Ureter (tissue), 1 donor: ENCODE measurements around the gene SDE2. TPM values are rescaled to one million over a fixed set of nuclear protein-coding genes. Genes with fewer than 3 reads are reported as not detected.
"Not testable (repeated sequence)": the region's sequence is repeated elsewhere in the genome, so short reads cannot be mapped to it uniquely, and the experiment has no call there.

ENCODE experiments used
- DNase-seq: peaks from one replicate; pipeline ENCODE4 v3.0.0-alpha.2; 2020; ENCODE audit warnings: low spot score
- total RNA-seq: library from RNA; stranded (reverse); gene quantifications from one replicate; pipeline ENCODE4 v1.2.4, GENCODE V29; 2023
- donor health status: DM: yes; HTN: yes; CAD: no.

The SDE2 gene
- total RNA-seq, 1 donor from 2014 or later, result 17.8 TPM

DNA sequence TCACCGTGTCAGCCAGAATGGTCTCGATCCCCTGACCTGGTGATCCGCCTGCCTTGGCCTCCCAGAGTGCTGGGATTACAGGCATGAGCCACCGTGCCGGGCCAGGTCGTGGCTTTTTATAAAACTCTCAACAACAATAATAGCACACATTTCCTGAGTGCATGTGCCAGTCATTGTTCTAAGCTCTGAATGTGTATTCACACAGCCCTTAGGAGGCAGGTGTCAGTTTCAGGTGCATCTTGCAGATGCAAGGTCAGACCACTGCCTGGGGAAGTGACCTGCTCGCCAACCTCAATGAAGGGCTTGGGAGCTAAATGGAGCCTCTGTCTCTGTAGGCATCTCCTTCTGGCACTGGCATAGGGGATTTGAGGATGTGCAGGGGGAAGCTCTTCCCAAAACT is 56.6 kb downstream of the SDE2 start:
- DNase-seq, result no peak

DNA sequence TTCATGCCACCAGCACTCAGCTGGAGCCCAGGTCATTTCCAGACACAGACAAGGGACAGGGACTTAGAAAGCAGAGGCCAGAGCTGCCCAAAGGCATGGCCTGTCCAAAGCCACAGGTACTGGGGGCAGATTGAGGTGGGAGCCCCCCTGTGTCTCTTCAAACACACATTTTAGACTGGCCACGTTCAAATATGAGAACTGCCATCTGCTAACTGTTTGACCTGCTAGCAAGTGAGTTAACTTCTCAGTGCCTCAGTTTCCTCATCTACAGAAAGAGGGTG is 57.3 kb downstream of the SDE2 start:
- DNase-seq, result no peak

DNA sequence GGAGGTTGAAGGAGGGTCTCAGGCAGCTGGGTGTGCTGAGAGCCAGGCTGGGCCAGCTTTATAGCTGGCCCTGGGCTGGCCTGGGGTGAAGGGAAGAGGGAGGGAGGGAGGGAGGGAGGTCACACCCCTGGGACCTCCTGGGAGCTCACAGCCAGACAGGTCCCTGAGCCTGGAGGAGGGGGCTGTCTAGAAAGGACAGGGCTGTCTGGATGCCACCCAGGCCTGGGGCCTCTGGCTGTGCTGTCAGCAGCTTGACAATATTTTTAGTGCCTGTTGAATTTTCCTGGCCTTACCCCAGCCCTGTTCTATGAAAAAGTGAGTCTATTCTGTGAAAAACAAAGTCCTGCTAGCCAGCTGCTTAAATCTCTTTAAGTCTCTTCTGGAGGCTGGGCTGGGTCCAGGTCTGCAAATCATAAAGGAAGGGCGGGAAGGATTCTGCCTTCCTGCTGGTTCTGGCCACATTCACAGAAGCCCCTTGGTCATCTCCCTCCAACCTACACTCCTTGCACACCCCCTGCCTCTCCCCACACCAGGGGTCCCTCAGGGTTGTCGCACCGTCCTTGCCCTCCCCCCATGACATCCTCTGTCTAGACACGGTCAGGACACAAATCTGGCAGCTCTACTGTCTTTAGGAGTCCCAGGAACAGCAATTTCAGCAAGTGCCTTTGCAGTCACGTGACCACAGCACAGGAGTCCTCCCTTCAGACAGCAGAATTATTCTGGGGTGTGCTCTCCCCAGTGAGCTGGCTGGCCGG is 57.8 kb downstream of the SDE2 start, which contains the start of gene LEFTY2:
Gene LEFTY2, minus strand, starts transcription at position 34 of the 755 bp plus-strand sequence. CDS start 80 bp downstream, outside the sequence.
- DNase-seq, result no peak

DNA sequence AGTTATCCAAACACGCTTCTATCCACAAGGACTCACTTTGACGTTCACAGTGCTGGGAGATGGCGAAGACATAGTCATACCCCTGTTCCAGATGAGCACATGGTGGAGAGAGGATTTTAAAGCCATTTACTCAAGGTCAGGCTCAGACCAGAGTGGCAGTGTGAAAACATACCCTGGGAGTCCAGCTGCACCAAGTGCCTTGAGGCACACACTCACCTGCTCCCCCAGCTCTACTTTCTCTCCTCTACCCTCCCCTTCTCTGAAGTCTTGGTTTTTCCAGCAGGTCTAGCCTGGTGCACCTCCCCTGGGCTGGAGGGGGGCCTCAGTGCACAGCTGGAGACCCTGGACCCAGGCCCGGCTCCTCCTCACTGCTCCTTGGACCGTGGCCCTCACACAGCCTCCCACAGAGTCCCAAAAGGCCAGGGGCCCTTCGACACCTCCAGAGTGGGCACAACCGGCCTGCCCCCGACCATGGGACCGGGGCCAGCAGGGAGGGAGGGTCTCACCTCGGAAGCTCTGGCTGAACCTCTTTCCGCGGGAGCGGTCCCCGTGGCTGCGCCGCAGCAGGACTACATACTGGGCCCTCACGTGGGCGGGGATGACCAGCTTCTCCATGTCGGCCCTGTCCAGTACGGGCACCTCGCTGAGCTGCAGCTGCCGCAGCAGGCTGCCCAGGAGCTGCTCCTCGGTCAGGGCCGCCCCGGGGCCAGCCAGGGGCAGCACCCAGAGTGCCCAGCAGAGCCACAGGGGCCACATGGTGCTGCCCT is 58.6 kb downstream of the SDE2 start:
- DNase-seq, result no peak

DNA sequence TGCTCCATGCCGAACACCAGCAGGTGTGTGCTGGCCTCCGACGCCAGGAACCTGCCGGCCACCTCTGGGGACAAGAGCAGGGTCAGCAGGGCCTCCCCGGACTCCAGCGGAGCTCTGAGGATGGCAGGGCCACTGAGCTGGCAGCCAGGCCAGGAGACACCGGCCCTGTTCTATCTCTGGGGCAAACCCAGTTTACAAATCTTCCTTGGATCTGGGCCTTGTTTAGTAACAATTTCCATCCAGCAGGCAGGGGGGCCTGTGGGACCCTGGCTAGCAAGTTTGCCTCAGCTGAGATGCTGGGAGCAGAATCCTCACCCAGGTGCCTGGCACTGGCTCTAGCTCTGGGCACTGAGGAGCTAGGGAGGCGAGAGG is 59.2 kb downstream of the SDE2 start:
- DNase-seq, result not testable (repeated sequence)

DNA sequence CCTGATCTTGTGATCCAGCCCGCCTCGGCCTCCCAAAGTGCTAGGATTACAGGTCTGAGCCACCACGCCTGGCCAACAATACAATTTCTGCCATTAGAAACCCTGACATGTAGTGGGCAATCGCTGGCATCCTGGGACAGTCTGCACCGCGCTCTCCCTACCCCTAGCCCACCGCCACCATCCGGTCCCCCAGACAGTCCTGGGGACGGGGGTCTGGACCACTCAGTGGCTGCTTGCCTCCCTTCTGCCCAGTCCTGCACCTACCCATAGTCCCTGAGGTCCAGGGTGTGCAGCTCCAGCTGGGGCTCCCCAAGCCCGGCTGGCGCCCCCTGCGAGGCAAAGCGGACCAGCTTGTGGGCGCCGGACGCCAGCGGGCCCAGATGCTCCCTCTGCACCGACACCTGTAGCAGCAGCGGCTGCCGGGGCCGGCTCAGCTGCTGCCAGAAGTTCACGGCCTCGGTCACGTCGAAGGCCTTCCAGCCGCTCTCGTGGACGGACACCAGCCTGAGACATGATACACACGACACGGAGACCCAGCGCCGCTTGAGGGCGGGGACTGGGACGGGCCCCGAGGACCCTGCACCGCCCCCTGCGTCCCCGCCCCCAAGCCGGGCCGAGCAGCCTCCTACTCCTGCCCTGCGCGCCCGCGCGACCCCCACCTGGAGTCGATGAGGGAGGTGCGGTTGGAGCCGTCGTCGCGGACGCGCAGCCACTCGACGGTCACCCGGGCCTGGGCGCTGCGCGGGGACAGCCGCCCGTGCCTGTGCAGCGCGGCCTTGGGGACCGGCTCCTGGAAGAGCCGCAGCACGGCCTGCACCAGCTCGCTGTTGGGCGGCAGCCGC is 59.8 kb downstream of the SDE2 start:
- DNase-seq, result not testable (repeated sequence)

DNA sequence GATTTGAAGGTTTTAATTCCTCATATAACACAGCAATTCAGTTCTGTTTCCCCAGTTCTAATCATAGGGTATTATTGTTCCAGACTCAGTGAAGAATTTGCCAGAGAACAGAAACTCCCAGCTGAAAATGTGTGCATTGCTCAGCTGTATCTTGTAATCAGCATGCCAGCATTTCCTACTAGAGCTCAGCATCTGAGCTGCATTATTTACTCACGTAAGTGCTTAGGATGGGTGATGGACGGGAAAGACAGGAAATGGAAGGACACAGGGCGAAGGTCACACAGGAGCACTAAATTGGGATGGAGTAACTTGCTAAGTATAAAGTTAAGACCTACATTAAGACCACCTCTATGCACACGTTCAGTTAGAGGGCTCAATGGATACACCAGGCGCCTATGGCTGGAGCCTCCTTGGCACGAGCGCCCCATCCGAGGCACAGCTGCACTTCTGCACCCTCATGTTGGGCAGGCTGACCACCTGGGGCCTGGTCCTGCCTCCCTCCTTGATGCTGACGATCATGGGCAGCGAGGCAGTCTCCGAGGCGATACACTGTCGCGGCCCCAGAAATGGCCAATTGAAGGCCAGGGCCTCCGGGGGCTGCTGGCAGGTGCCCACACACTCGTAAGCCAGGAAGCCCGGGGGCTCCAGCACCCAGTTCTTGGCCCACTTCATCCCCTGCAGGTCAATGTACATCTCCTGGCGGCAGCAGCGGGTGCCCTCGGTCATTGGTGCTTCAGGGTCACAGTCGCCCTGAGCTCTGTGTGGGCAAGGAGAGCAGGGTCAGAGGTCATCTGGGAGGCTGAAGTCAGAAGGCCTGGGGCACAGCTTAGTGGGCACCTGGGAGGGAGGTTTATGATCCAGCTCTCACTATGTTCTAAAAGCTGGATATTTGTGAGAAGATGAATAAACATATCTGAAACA is 61.8 kb downstream of the SDE2 start:
- no peak for DNase-seq

DNA sequence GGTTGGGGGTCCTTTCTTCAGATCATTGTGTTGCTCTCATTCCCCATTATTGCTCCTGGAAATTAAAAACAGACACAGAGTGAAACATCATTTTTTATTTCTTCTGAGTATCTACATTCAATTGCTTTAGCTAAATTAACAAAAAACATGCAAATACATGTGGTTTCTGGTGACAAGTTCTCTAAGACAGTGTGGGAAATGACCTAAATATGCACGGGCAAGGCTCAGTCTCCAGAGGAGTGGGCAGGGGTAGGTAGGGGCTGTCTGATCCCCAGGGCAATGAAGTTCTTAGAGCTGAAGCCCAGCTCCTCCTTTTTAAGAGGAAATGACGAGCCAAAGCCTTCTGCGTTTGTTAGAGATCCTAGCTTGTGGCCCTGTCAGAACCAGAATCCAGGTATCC is 62.6 kb downstream of the SDE2 start:
- DNase-seq, result no peak

DNA sequence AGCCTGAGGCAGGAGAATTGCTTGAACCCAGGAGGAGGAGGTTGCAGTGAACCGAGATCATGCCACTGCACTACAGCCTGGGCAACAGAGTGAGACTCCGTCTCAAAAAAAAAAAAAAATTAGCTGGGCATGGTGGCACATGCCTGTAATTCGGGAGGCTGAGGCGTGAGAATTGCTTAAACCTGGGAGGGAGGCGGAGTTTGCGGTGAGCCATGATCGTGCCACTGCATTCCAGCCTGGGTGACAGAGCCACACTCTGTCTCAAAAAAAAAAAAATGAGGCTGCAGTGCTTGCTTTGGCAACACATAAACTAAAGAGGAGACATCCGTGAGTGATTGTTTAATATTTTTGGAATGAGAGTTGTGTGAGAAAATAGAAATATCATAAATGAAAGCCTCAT is 63.1 kb downstream of the SDE2 start:
- DNase-seq, result not testable (repeated sequence)

DNA sequence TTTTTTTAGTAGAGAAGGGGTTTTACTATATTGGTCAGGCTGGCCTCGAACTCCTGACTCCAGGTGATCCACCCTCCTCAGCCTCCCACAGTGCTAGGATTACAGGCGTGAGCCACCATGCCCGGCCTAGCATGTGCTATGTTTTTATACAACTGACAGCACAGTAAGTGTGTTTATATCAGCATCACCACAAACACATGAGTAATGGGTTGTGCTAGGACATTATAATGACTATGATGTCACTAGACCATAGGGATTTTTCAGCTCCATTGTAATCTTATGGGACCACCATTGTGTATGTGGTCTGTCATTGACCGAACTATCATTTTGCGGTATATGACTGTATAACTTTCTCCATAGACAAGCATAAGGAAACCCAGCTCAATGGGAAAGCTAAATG is 64.4 kb downstream of the SDE2 start:
- DNase-seq, result no peak

DNA sequence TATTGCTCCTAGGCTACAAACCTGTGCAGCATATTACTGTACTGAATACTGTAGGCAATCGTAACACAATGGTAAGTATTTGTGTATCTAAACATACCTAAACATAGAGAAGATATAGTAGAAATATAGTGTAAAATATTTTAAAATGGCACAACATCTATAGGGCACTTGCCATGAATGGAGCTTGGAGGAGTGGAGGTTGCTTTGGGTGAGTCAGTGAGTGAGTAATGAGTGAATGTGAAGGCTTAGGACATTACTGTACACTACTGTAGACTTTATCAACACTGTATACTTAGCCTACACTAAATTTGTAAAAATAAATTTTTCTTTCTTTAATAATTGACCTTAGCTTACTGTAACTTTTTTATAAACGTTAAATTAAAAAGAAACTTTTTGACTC is 66.1 kb downstream of the SDE2 start:
- DNase-seq, result no peak

Other genes starting within 250 kb of the SDE2 start
- gene SRP9, start 221.5 kb downstream of the SDE2 start, total RNA-seq, result 249 TPM
- 116 TPM for gene EPHX1, start 189.2 kb downstream of the SDE2 start, total RNA-seq
- gene TMEM63A, start 117.0 kb downstream of the SDE2 start, total RNA-seq, result 191 TPM
- 0.60 TPM for gene LEFTY1, start 110.2 kb downstream of the SDE2 start, total RNA-seq
- 106 TPM for gene PYCR2, start 75.1 kb downstream of the SDE2 start, total RNA-seq
- 0.26 TPM for gene LEFTY2, start 58.1 kb downstream of the SDE2 start, total RNA-seq
- gene H3-3A, start 63.4 kb upstream of the SDE2 start, total RNA-seq, result 501 TPM
- gene ACBD3, start 187.4 kb upstream of the SDE2 start, total RNA-seq, result 43.9 TPM
- 0.52 TPM for gene MIXL1, start 224.3 kb upstream of the SDE2 start, total RNA-seq